ENCODE measurements around the gene PLCD3. TPM values are rescaled to one million over a fixed set of nuclear protein-coding genes. Genes with fewer than 3 reads are reported as not detected.
"Not testable (repeated sequence)": the region's sequence is repeated elsewhere in the genome, so short reads cannot be mapped to it uniquely, and the experiment has no call there.

Gene PLCD3
- total and polyA plus RNA-seq, 10 donors = 1.5 to 9.9 (median 6.3) TPM

DNA sequence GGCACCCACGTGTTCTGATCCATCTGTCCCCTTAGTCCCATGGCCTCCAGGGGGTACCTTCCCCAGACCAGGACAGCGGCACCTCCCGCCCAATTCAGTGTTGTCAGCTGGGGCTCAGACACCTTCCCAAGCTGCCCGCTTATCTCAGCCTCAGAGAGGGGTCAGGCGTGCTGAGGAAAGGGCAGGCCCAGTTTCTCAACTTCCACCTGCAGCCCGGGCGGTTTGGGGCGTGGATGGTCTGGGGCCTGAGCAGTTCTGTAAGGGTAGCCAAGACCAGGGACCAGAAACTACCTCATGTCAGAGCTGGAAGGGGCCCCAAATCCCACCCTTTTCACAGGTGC, 5.1 kb downstream of the PLCD3 start:
- Histone ChIP-seq H3K9me3 (no peaks in the 10 kb centered on the region), H3K27ac (no peak overlapping the region), H3K4me3 (no peak overlapping the region), H3K4me1 (peaks cover 5 to 66% (median 27%) of the 10 kb centered on the region in 6 donors), H3K36me3 (no peaks in the 10 kb centered on the region), H3K27me3 (replicated peaks in 1 of 7) (no peaks in the 10 kb centered on the region)
- 69 to 100% (median 93%) methylated on average over 1 to 8 of the region's 8 CpGs for WGBS, 5 donors
- no peak for TF ChIP-seq POLR2A (IDR thresholded peaks at IDR 0.05)
- TF ChIP-seq POLR2AphosphoS5 (IDR thresholded peaks at IDR 0.05) = no peak
- TF ChIP-seq, protein P1, sequence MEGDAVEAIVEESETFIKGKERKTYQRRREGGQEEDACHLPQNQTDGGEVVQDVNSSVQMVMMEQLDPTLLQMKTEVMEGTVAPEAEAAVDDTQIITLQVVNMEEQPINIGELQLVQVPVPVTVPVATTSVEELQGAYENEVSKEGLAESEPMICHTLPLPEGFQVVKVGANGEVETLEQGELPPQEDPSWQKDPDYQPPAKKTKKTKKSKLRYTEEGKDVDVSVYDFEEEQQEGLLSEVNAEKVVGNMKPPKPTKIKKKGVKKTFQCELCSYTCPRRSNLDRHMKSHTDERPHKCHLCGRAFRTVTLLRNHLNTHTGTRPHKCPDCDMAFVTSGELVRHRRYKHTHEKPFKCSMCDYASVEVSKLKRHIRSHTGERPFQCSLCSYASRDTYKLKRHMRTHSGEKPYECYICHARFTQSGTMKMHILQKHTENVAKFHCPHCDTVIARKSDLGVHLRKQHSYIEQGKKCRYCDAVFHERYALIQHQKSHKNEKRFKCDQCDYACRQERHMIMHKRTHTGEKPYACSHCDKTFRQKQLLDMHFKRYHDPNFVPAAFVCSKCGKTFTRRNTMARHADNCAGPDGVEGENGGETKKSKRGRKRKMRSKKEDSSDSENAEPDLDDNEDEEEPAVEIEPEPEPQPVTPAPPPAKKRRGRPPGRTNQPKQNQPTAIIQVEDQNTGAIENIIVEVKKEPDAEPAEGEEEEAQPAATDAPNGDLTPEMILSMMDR (IDR thresholded peaks at IDR 0.05 in 8 of 11, conservative IDR thresholded peaks at IDR 0.05 in 3 of 11) = no peak
- no peak for DNase-seq
- intact Hi-C loops (cut with DNase I; ENCODE audit: low total_unique reads) = no loop called here

DNA sequence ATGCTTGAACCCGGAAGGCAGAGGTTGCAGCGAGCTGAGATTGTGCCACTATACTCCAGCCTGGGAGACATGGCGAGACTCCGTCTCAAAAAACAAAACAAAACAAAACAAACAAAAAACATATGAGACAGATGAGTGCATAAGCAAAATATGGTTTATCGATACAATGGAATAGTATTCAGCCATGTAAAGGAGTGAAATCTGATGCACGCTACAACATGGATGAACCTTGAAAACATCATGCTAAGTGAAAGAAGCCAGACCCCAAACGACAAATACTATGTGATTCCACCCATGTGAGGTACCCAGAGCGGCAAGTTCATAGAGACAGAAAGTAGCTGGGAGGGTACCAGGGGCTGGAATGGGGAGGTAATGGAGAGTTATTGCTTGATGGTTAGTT, 6.8 kb downstream of the PLCD3 start:
- H3K4me3 ChIP-seq = no peak overlapping the region
- H3K27ac ChIP-seq = no peak overlapping the region
- TF ChIP-seq POLR2A (IDR thresholded peaks at IDR 0.05) (no peak), POLR2AphosphoS5 (IDR thresholded peaks at IDR 0.05) (no peak)
- TF ChIP-seq, protein P1 (IDR thresholded peaks at IDR 0.05 in 8 of 11, conservative IDR thresholded peaks at IDR 0.05 in 3 of 11) = no peak
- no peaks in the 10 kb centered on the region for H3K9me3 ChIP-seq
- H3K36me3 ChIP-seq = no peaks in the 10 kb centered on the region
- intact Hi-C loops (cut with DNase I; ENCODE audit: low total_unique reads) = no loop called here
- H3K4me1 ChIP-seq = peaks cover 0 to 55% (median 17%) of the 10 kb centered on the region in 6 donors
- 94 to 97% (median 96%) methylated on average over 8 of the region's 8 CpGs for WGBS, 5 donors
- peaks cover 0 to 10% (median 4%) of the 10 kb centered on the region in 7 donors for H3K27me3 ChIP-seq (replicated peaks in 1 of 7)
- DNase-seq = no peak

DNA sequence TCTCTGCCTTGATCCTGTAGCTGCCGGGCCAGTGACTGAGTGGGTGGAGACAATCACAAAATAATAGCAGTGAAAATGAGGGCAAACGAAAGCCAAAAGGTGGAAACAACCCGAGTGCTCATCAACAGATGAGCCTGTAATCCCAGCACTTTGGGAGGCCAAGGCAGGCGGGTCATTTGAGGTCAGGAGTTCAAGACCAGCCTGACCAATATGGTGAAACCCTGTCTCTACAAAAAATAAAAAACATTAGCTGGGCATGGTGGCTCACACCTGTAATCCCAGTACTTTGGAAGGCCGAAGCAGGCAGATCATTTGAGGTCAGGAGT, 7.6 kb downstream of the PLCD3 start:
- Histone ChIP-seq H3K27ac (peak overlapping the region in 1 of 8 donors; percentile 35), H3K27me3 (replicated peaks in 1 of 7) (peaks cover 0 to 14% (median 4%) of the 10 kb centered on the region in 7 donors), H3K4me1 (peaks cover 0 to 47% (median 13%) of the 10 kb centered on the region in 6 donors)
- H3K4me3 ChIP-seq; H3K36me3 ChIP-seq; H3K9me3 ChIP-seq; DNase-seq; intact Hi-C loops (cut with DNase I; ENCODE audit: low total_unique reads): not testable (repeated sequence)
- 65 to 87% (median 76%) methylated on average over 5 of the region's 5 CpGs for WGBS, 5 donors

DNA sequence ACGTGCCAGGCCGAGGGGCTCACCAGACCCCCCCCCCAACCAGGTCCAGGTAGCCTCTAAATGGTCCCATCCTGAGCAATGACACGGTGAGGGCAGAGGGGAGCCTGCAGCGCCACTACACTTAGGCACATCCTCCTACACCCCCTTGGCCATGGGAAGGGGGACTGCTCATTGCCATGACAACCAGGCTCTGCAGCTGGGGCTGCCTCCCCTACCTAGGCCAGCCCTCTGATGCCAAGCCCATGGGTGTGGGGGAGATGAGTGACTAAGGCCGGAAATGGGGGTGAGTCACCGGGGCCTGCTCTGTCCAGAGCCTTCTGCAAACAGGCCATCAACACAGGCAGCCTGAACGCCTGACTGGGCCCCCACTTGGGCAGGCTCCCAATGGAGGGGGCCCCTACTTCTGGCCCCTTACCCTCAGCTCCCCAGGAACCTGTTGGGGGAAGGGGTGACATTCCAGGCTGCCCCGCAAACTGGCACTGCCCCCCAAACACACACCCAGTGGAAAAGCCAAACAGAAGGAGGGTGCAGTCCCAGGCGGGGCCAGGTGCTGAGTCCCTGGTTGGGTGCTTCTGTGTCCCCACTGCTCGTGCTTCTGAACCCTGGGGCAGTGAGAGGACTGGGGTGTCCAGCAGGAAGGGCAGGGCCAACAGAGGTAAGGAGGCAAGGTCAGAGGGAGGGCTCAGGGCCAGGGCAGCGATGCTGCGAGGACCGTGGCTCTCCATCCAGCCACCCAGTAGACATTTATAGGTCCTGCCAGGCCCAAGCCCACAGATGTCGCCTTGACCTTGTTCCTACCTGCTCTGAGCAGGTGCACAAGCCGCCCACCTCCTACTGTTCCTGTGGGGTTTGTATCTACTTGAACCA, 8.2 kb downstream of the PLCD3 start:
- Histone ChIP-seq H3K4me3 (no peak overlapping the region), H3K27me3 (replicated peaks in 1 of 7) (peaks cover 0 to 14% (median 4%) of the 10 kb centered on the region in 7 donors), H3K27ac (peak overlapping the region in 2 of 8 donors; percentile 14 to 35), H3K36me3 (no peaks in the 10 kb centered on the region), H3K4me1 (peaks cover 0 to 41% (median 10%) of the 10 kb centered on the region in 6 donors), H3K9me3 (no peaks in the 10 kb centered on the region)
- TF ChIP-seq POLR2AphosphoS5 (IDR thresholded peaks at IDR 0.05) = peak in 1 of 3 donors; percentile 15
- no peak for TF ChIP-seq POLR2A (IDR thresholded peaks at IDR 0.05)
- intact Hi-C loops (cut with DNase I; ENCODE audit: low total_unique reads) = no loop called here
- DNase-seq = no peak
- 66 to 84% (median 71%) methylated on average over 12 to 15 of the region's 15 CpGs for WGBS, 5 donors

GRCh38 chr17:45123076-45123770, 9.1 kb downstream of the PLCD3 start:
- Histone ChIP-seq H3K27me3 (replicated peaks in 1 of 7) (peaks cover 0 to 14% (median 4%) of the 10 kb centered on the region in 7 donors), H3K9me3 (no peaks in the 10 kb centered on the region), H3K36me3 (peaks cover 0 to under 1% (median 0%) of the 10 kb centered on the region in 6 donors), H3K4me1 (peaks cover 0 to 33% (median 7%) of the 10 kb centered on the region in 6 donors), H3K4me3 (no peak overlapping the region), H3K27ac (no peak overlapping the region)
- no peak for DNase-seq
- intact Hi-C loops (cut with DNase I; ENCODE audit: low total_unique reads) = no loop called here
- TF ChIP-seq POLR2AphosphoS5 (IDR thresholded peaks at IDR 0.05) = no peak
- TF ChIP-seq, protein P1 (IDR thresholded peaks at IDR 0.05 in 8 of 11, conservative IDR thresholded peaks at IDR 0.05 in 3 of 11) = no peak
- TF ChIP-seq POLR2A (IDR thresholded peaks at IDR 0.05) = no peak
- WGBS, 5 donors = 79 to 96% (median 88%) methylated on average over 6 of the region's 6 CpGs
